Adipocyte (in vitro differentiated cells): ENCODE measurements around the gene APEH.
A peak's percentile ranks its signal among the peaks of the same experiment; 100 is the strongest.
"Not testable (repeated sequence)": the region's sequence is repeated elsewhere in the genome, so short reads cannot be mapped to it uniquely, and the experiment has no call there.

Experiments used
- DNase-seq: peaks from one replicate; pipeline ENCODE4 v3.0.0-alpha.2; 2015; ENCODE audit warnings: low read depth
- H3K27me3 ChIP-seq: replicated peaks from 2 replicates; pipeline ENCODE4 v1.7.0; 2013; ENCODE audit warnings: mild to moderate bottlenecking, low read length, moderate library complexity; ENCODE audit not compliant: control insufficient read depth, insufficient read depth
- H3K36me3 ChIP-seq: 2 replicates; pipeline ENCODE4 v1.7.0; 2013; ENCODE audit warnings: low read length, mild to moderate bottlenecking, moderate library complexity; ENCODE audit not compliant: control insufficient read depth, insufficient read depth, severe bottlenecking
- H3K4me1 ChIP-seq: 2 replicates; pipeline ENCODE4 v1.7.0; 2013; ENCODE audit warnings: mild to moderate bottlenecking, low read length, moderate library complexity; ENCODE audit not compliant: control insufficient read depth, insufficient read depth
- H3K4me3 ChIP-seq: 2 replicates; pipeline ENCODE4 v1.7.0; 2013; ENCODE audit warnings: mild to moderate bottlenecking, low read length, moderate library complexity
- H3K9ac ChIP-seq: 2 replicates; pipeline ENCODE4 v1.7.0; 2013; ENCODE audit warnings: mild to moderate bottlenecking, low read length, moderate library complexity
- H3K9me3 ChIP-seq: 2 replicates; pipeline ENCODE4 v1.7.0; 2013; ENCODE audit warnings: mild to moderate bottlenecking, low read length, moderate library complexity; ENCODE audit not compliant: control insufficient read depth

Gene APEH

DNA sequence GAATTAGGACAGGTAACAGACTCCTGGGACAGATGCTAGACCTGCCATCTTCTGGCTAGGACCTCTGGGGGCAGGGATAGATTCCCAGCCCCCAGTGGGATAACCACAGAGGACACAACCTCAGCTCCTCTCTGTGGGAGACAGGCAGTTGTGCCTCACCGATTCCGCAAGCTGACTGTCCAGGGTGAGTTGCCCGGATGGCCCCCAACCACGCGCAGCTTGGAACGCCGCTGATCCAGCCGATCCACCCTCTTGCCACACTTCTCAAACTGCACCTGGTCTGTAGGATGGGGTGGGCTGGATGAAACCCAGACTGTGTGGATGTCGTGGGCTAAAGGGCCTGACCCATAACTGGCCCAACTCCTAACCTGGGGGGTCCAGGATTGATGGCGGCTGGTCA lies 11.0 kb downstream of the APEH start:
- not testable (repeated sequence) for H3K4me3 ChIP-seq, H3K9me3 ChIP-seq, H3K9ac ChIP-seq, H3K4me1 ChIP-seq, DNase-seq, H3K27me3 ChIP-seq
- H3K36me3 ChIP-seq, result peaks cover 43% of the 10 kb centered on the region

DNA sequence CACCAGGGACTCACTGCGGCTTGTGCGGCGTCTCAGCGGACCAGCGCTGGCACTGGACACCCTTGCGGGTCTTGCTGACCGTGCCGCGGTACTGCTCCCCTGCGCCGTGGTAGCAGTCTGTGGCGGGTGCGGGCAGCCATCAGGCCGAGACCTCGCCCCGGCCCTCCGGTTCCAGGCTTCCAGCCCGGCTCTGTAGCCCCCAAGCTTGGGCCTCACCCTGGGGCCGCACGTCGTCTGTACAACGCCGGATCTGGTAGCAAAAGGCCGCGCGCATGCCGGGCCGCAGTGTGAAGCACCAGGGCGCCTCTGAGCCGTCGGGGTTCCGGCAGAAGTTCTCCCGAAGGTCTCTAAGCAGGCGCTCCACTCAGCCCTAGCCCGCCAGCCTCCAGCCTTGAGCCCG lies 11.7 kb downstream of the APEH start:
- not testable (repeated sequence) for H3K27me3 ChIP-seq, H3K4me1 ChIP-seq, DNase-seq, H3K4me3 ChIP-seq, H3K9ac ChIP-seq, H3K9me3 ChIP-seq
- H3K36me3 ChIP-seq, result peaks cover 36% of the 10 kb centered on the region

DNA sequence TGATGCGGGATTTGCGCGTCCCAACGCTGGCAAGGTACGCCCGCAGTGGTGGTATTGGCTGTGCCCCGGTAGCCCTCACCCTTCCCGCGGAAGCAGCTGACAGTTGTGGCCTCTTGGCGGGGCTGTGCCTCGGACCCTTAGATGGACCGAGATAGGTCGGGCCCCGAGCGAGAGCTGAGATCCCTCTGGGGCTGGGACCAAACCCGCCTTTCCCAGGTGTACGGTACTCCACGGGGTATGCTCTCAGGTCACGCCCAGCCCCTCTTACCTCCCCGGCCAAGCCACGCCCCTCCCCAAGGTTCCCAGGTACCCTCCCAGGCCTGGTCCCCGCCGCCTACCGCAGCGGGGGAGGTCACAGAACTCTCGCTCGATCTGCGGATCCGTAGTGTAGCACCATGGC lies 12.2 kb downstream of the APEH start:
- not testable (repeated sequence) for H3K9ac ChIP-seq, H3K4me1 ChIP-seq, DNase-seq, H3K27me3 ChIP-seq, H3K9me3 ChIP-seq, H3K4me3 ChIP-seq
- H3K36me3 ChIP-seq, result peaks cover 31% of the 10 kb centered on the region

DNA sequence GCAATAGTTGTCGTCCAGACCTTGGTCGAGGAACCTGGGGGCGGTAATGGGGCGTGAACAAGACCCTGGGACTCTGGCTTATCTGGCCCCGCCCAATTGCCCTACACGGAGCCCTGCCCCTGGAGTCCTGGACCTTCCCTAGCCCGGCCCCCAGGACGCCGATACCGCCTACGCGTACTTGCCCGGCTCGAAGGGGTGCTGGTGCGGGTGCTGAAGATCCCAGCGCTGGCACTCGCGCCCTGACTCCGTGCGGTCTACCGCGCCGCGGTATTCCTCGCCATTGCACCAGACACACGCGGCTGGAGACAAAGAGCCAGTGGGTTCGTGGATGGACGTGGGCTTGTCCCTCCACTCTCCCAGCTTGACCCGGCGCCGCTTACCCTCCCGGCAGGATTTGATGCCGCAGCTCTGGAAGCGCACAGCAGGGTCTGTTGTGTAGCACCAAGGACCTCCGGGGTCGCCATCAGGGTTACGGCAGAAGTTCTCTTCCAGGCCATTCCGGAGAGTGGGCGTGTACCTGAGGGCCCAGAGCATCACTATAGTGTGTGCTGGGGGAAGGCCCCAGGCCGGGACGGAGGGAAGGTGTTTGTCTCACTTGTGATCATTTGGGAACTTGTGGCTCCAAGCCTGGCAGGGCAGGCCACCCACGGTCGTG lies 12.7 kb downstream of the APEH start:
- DNase-seq, result peak; percentile 39
- not testable (repeated sequence) for H3K4me1 ChIP-seq, H3K9me3 ChIP-seq, H3K4me3 ChIP-seq, H3K9ac ChIP-seq, H3K27me3 ChIP-seq
- H3K36me3 ChIP-seq, result peaks cover 25% of the 10 kb centered on the region

DNA sequence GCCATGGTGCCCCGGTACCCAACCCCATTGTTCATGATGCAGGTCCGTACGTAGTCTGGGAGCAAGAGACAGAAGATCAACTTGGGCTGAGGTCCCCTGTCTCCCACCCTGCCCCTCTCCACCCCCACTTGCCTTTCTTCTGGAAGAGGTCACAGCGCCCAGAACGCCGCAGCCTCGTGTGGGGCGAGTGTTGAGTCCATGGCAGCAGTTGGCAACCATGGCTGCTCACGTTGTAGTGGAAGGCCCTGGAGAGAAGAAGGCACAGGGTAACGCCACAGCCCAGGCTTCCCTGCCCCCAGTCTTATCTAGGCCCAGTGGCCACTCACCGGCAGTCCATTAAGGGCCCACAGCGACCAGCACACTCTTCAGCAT lies 13.3 kb downstream of the APEH start:
- not testable (repeated sequence) for H3K9me3 ChIP-seq, DNase-seq, H3K4me1 ChIP-seq, H3K27me3 ChIP-seq, H3K9ac ChIP-seq, H3K4me3 ChIP-seq
- peaks cover 20% of the 10 kb centered on the region for H3K36me3 ChIP-seq

DNA sequence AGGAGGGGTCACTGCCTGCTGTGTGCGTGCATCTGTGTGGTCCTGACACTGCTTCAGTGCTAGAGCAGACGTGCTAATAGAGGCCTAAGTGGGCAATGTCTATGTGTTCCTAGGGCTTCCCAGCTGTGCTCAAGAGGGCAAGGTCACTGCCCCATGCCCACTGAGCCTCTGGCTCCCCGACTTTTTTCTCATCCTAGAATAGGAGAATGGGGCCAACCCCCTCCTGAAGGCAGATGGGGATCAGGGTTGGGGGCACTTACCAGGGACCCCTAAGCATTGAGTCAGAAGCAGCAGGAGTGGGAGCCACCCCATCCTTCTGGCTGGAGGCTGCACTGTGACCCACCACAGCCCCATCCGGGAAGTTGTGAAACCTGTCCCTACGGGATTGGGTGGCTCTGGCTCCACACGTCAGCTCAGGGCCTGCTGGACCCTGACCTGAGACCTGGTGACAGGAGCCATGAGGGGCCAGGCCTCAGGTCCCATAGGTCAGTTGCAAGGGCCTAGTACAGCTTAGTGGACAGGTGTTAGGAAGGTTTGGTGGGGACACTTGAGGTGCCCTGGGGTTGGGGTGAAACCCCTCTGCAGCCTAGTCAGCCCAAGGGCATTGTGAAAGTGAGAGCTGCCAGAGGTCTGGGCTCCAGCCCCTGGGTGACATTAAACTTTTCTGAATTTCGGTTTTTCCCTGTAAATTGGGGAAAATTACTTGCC lies 14.3 kb downstream of the APEH start:
- H3K9me3 ChIP-seq, DNase-seq, H3K27me3 ChIP-seq, H3K36me3 ChIP-seq, H3K4me1 ChIP-seq: not testable (repeated sequence)
- H3K9ac ChIP-seq, result peak overlapping the region; percentile 98
- H3K4me3 ChIP-seq, result peak overlapping the region; percentile 98

DNA sequence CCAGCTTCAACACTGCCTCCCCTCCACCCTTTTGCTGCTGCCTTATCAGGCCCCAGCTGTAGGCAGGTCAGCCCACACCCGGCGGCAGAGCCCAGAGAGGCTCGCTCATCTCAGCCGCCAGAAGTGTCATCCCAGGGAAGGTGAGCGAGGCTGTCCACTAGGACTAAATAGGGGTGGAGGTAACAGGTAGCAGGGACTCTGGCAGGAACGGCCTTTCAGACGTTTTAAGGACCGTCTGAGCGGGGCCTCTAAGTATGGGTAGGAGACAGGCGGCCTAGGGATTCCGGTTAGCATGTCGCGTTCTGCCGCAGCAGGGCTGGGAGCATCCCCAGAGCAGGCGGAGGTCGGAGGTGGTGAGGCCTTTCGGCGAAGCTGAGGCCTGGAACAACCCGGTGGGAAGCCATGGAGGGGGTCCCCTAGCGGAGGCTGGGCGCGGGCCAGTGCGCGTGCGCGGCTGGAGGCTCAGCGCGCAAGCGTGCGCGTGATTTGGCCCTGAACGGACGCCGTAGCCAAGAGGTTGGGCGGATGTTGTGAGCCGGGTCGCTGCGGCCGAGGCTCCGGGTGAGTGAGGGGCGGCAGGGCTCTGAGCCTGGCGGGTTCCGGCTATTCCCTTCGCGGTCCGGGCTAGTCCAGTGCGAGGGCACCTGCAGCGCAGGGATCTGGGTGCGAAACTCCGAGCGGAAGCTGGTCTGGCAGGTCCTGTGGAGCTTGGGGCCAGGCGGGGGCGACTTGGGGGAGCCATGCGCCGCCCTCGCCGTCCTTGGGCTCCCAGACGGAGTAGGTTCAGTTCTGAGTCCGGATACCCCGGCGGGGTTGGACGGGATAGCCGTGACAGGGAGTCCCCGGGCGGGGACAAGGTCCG lies 15.1 kb downstream of the APEH start, which contains the start of the genes MST1 and RNF123:
Gene MST1 (minus strand): TSS at position 429 of the 862 bp plus-strand sequence. CDS start 783 bp downstream, outside the sequence.
Gene RNF123 (plus strand): TSS at position 512 of the 862 bp plus-strand sequence. CDS start 1,609 bp downstream, outside the sequence.
- Histone ChIP-seq H3K9ac (peak within 1 kb of the TSS; percentile 98), H3K27me3 (no peaks in the 10 kb centered on the region), H3K36me3 (peaks cover 4% of the 10 kb centered on the region), H3K9me3 (no peaks in the 10 kb centered on the region), H3K4me3 (peak within 1 kb of the TSS; percentile 98), H3K4me1 (peaks cover 6% of the 10 kb centered on the region)
- peak; percentile 95 for DNase-seq

DNA sequence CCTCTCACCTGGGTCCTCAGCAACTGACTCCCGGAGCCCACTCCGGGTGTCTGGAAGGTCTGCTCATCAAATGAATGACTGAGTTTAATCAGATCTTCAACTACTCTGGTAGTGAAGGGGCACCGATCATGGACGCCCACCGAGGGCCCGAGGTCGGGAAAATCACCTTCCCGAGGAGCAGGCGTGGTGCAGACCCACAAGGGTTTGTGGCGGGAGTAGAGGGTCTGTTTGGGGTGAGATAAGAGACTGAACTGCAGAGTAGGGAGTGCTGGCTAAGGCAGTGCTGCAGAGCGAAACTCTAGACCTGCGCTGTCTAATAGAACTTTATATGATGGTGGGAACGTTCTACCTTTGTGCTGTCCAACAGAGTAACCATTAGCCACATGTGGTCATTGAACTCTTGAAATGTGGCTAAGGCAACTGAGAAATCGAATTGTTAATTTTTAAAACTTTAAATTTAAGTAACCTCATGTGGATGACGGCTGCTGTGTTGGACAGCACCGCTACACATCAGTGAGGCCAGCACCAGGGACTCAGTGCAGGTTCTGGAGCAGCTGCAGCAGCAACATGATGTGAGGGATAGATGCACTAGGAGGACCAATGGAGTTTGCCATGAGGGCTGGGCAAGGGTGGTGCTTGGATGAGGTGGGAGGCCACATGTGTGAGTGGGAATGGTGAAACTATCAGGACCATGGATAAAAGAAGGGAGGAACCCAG lies 15.9 kb downstream of the APEH start:
- H3K27me3 ChIP-seq, H3K9me3 ChIP-seq, H3K36me3 ChIP-seq, H3K4me1 ChIP-seq, DNase-seq: not testable (repeated sequence)
- Histone ChIP-seq H3K9ac (peak overlapping the region; percentile 98), H3K4me3 (peak overlapping the region; percentile 98)

DNA sequence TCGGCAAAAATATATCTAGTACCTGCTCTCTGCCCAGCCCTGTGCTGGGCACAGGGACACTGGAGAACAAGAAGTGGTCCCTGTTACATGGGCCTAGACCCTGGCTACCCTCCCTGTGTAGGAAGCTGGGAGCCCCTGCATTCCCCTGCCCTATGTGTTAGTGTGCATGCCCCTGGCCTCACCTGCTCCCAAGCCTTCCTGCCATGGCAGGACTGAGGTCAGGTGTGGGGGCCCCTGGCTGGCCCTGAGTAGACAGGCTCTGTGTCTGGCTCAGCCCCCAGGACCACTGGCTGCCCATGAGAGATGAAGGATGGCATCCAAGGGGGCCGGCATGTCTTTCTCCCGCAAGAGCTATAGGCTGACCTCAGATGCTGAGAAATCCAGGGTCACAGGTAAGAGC lies 16.7 kb downstream of the APEH start:
- not testable (repeated sequence) for H3K9ac ChIP-seq, H3K9me3 ChIP-seq, H3K27me3 ChIP-seq, H3K4me1 ChIP-seq, H3K36me3 ChIP-seq, H3K4me3 ChIP-seq, DNase-seq

DNA sequence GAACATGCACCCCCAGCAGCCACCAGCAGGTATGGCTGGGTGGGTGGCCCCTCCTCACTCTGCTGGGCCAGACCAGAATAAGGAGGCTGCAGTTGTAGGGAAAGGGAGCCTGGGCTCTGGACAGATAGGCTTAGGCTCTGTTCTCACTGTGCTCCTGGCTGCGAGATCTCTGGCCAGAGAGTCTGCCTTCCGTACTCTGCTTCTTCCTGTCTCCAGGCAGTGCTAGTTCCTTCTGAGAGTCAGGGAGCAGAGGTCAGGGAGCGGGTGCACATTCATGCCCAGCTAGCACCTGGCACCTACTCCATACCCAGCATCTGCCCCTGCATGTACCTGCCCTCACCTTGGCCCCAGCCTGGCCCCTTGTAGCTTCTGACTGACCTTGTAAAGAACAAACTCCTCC lies 17.3 kb downstream of the APEH start:
- not testable (repeated sequence) for DNase-seq, H3K4me3 ChIP-seq, H3K27me3 ChIP-seq

More for the DNA sequence above, 17.3 kb downstream of the APEH start:
- H3K36me3 ChIP-seq, H3K9ac ChIP-seq, H3K9me3 ChIP-seq, H3K4me1 ChIP-seq: not testable (repeated sequence)
